Activated T-helper 1 cell treated with anti-CD3 and anti-CD28 coated beads, Interleukin-12 subunit alpha, Interleukin-12 subunit beta, Interleukin-2, Interleukin-4 antibody, amounts not matched to agents 30 ng/mL and 10 ng/mL and 1 ng/mL, durations not matched to agents 14 hours and 24 hours and 36 hours (primary cell): ENCODE results near the gene PRR5L. TPM values are rescaled to one million over a fixed set of nuclear protein-coding genes. Genes with fewer than 3 reads are reported as not detected.

ENCODE experiments used
- DNase-seq: peaks from one replicate; pipeline ENCODE4 v3.0.0; 2021; ENCODE audit warnings: low spot score
- H3K27ac Mint-ChIP-seq: one replicate; pipeline ENCODE4 v1.8.0; 2021; ENCODE audit warnings: mild to moderate bottlenecking, mixed read lengths
- H3K27me3 Mint-ChIP-seq: one replicate; pipeline ENCODE4 v1.8.0; 2022; ENCODE audit warnings: mild to moderate bottlenecking, moderate library complexity, mixed read lengths; ENCODE audit not compliant: insufficient read depth
- H3K36me3 Mint-ChIP-seq: one replicate; pipeline ENCODE4 v1.8.0; 2021; ENCODE audit warnings: low read depth, mixed read lengths
- H3K4me1 Mint-ChIP-seq: one replicate; pipeline ENCODE4 v1.8.0; 2021; ENCODE audit warnings: low read depth, mixed read lengths
- H3K4me3 Mint-ChIP-seq: one replicate; pipeline ENCODE4 v1.8.0; 2021; ENCODE audit warnings: mild to moderate bottlenecking, moderate library complexity, mixed read lengths
- H3K9me3 Mint-ChIP-seq: one replicate; pipeline ENCODE4 v1.8.0; 2021; ENCODE audit warnings: mixed read lengths
- intact Hi-C: fragments of 100-400 bp; cut with micrococcal nuclease; formaldehyde crosslinking; loops from one replicate; pipeline ENCODE4 v1.15.1; 2024
- total RNA-seq: library from RNA; stranded (reverse); gene quantifications from 2 replicates; pipeline ENCODE4 v1.2.3, GENCODE V29; 2022

Gene PRR5L
- total RNA-seq, 1 donor from 2014 or later, result 64.0 TPM

GRCh38 chr11:36342327-36342726 lies 46.2 kb downstream of the PRR5L start:
- intact Hi-C loops, result no loop called here
- peaks cover 43% of the 10 kb centered on the region for H3K27me3 Mint-ChIP-seq
- H3K4me1 Mint-ChIP-seq, result peaks cover 24% of the 10 kb centered on the region
- DNase-seq, result no peak
- no peaks in the 10 kb centered on the region for H3K36me3 Mint-ChIP-seq
- H3K27ac Mint-ChIP-seq, result no peak overlapping the region
- H3K9me3 Mint-ChIP-seq, result no peaks in the 10 kb centered on the region
- no peak overlapping the region for H3K4me3 Mint-ChIP-seq

DNA sequence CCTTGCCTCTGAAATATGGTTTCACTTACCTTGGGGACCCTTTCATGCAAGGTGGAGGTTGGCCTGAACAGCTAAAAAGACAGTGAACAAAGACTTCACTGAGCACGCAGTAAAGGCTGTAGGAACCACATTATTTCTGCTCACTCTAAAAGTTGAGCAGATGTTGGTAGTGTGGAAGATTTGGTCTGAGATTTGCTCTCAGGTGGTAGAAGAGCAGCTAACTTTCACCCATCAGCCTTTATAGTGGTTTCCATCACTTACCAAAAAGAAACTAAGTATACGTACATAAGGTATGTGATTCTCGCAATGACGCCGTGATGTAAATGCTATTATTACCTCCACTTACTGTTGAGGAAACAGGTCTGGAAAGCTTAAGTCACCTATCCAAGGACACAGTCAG lies 47.3 kb downstream of the PRR5L start:
- peaks cover 40% of the 10 kb centered on the region for H3K27me3 Mint-ChIP-seq
- no peak for DNase-seq
- H3K36me3 Mint-ChIP-seq, result no peaks in the 10 kb centered on the region
- H3K9me3 Mint-ChIP-seq, result no peaks in the 10 kb centered on the region
- H3K4me1 Mint-ChIP-seq, result peaks cover 27% of the 10 kb centered on the region
- H3K4me3 Mint-ChIP-seq, result no peak overlapping the region
- intact Hi-C loops, result loop anchor here (1.0 kb wide), 2 partner anchors 10 to 30 kb away; no protein-coding TSS in a partner anchor
- no peak overlapping the region for H3K27ac Mint-ChIP-seq

- Mint-ChIP-seq H3K4me1 (peaks cover 33% of the 10 kb centered on the region), H3K27me3 (peaks cover 36% of the 10 kb centered on the region), H3K36me3 (no peaks in the 10 kb centered on the region), H3K4me3 (no peak overlapping the region), H3K9me3 (no peaks in the 10 kb centered on the region), H3K27ac (no peak overlapping the region)
- DNase-seq, result no peak
- intact Hi-C loops, result no loop called here
These were observed 49.0 kb downstream of the PRR5L start for GRCh38 chr11:36345084-36345511.

- H3K9me3 Mint-ChIP-seq, result no peaks in the 10 kb centered on the region
- peaks cover 33% of the 10 kb centered on the region for H3K4me1 Mint-ChIP-seq
- H3K27me3 Mint-ChIP-seq, result peaks cover 36% of the 10 kb centered on the region
- H3K4me3 Mint-ChIP-seq, result no peak overlapping the region
- no peak for DNase-seq
- no peak overlapping the region for H3K27ac Mint-ChIP-seq
- no peaks in the 10 kb centered on the region for H3K36me3 Mint-ChIP-seq
- intact Hi-C loops, result no loop called here
These were observed 49.5 kb downstream of the PRR5L start for GRCh38 chr11:36345535-36346141.

GRCh38 chr11:36346562-36347383 lies 50.7 kb downstream of the PRR5L start:
- H3K36me3 Mint-ChIP-seq, result no peaks in the 10 kb centered on the region
- H3K9me3 Mint-ChIP-seq, result no peaks in the 10 kb centered on the region
- no peak overlapping the region for H3K27ac Mint-ChIP-seq
- DNase-seq, result no peak
- peaks cover 29% of the 10 kb centered on the region for H3K27me3 Mint-ChIP-seq
- H3K4me3 Mint-ChIP-seq, result no peak overlapping the region
- intact Hi-C loops, result no loop called here
- peaks cover 34% of the 10 kb centered on the region for H3K4me1 Mint-ChIP-seq

GRCh38 chr11:36347384-36347906 lies 51.4 kb downstream of the PRR5L start:
- Mint-ChIP-seq H3K4me3 (no peak overlapping the region), H3K4me1 (peaks cover 40% of the 10 kb centered on the region), H3K9me3 (no peaks in the 10 kb centered on the region)

DNA sequence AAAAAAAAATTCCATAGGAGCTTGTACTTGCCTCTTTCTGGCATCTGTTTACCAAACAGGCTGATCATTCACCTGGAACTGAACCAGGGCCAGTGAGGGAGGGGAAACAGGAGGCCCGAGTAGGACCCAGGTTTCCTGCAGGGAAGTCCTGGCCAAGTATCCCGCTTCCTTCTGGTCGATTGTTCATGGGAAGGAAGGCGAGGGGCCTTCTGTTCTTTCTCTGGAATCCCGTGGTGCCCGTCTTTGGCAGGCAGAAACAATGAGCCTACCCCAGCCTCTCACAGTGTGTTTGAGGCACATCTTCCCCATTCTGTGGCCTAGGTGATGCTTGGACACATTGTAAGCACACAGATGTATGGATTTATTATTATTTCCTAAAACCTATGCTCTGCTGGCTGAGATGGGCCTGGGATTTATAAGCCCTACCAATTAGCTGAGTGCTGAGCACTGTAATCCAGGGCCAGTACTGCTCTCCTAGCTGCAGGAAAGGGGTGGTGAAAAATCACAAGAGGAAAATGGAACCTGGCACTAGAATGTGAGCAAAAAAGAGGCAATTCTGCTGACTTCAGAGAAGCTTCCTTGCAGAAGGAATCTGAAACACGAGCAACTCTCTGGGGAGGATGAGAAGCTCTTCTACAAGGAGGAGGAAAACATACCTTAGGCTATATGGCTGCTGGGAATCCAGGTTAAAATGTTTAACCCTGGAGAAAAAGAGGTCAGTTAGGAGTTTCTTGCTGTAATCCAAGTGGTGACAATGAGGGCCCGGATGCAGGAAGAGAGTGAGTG lies 53.5 kb downstream of the PRR5L start:
- H3K9me3 Mint-ChIP-seq, result no peaks in the 10 kb centered on the region
- intact Hi-C loops, result loop anchor here (5.0 to 10.0 kb wide), 2 partner anchors 208 to 1695 kb away; no protein-coding TSS in a partner anchor
- H3K27ac Mint-ChIP-seq, result peak overlapping the region; percentile 81
- no peaks in the 10 kb centered on the region for H3K36me3 Mint-ChIP-seq
- peaks cover 13% of the 10 kb centered on the region for H3K27me3 Mint-ChIP-seq
- H3K4me3 Mint-ChIP-seq, result no peak overlapping the region
- H3K4me1 Mint-ChIP-seq, result peaks cover 51% of the 10 kb centered on the region
- no peak for DNase-seq

More at GRCh38 chr11:36347384-36347906, 51.4 kb downstream of the PRR5L start:
- Mint-ChIP-seq H3K36me3 (no peaks in the 10 kb centered on the region), H3K27ac (no peak overlapping the region), H3K27me3 (peaks cover 23% of the 10 kb centered on the region)
- intact Hi-C loops, result no loop called here
- no peak for DNase-seq

- peak overlapping the region; percentile 81 for H3K27ac Mint-ChIP-seq
- no peaks in the 10 kb centered on the region for H3K9me3 Mint-ChIP-seq
- H3K36me3 Mint-ChIP-seq, result no peaks in the 10 kb centered on the region
- no peak overlapping the region for H3K4me3 Mint-ChIP-seq
- intact Hi-C loops, result loop anchor here (5.0 to 10.0 kb wide), 2 partner anchors 207 to 1695 kb away; no protein-coding TSS in a partner anchor
- peaks cover 16% of the 10 kb centered on the region for H3K27me3 Mint-ChIP-seq
- peaks cover 56% of the 10 kb centered on the region for H3K4me1 Mint-ChIP-seq
- no peak for DNase-seq
These were observed 54.0 kb downstream of the PRR5L start for GRCh38 chr11:36350137-36350513.

DNA sequence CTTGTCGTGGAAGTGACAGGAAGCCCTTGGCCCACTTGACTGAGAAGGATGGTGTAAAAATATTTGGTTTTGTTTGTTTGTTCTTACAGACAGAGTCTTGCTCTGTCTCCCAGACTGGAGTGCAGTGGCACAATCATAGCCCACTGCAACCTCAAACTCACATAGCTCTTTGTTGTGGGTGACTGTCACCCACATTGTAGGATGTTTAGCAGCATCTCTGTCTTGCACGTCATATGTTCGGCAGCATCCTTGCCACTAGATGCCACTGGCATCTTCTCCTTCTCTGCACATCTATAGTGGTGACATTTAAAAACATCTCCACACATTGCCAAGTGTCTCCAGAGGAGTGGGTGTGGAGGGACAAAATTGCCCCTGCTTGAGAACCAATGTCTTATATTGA lies 56.8 kb downstream of the PRR5L start:
- H3K27ac Mint-ChIP-seq, result peak overlapping the region; percentile 30
- peaks cover 26% of the 10 kb centered on the region for H3K27me3 Mint-ChIP-seq
- peak; percentile 67 for DNase-seq
- H3K9me3 Mint-ChIP-seq, result no peaks in the 10 kb centered on the region
- intact Hi-C loops, result loop anchor here (1.0 to 10.0 kb wide), 8 partner anchors 10 to 1698 kb away; partner anchors contain the start of gene TRAF6
- H3K36me3 Mint-ChIP-seq, result no peaks in the 10 kb centered on the region
- H3K4me3 Mint-ChIP-seq, result peak overlapping the region; percentile 1
- H3K4me1 Mint-ChIP-seq, result peaks cover 70% of the 10 kb centered on the region

DNA sequence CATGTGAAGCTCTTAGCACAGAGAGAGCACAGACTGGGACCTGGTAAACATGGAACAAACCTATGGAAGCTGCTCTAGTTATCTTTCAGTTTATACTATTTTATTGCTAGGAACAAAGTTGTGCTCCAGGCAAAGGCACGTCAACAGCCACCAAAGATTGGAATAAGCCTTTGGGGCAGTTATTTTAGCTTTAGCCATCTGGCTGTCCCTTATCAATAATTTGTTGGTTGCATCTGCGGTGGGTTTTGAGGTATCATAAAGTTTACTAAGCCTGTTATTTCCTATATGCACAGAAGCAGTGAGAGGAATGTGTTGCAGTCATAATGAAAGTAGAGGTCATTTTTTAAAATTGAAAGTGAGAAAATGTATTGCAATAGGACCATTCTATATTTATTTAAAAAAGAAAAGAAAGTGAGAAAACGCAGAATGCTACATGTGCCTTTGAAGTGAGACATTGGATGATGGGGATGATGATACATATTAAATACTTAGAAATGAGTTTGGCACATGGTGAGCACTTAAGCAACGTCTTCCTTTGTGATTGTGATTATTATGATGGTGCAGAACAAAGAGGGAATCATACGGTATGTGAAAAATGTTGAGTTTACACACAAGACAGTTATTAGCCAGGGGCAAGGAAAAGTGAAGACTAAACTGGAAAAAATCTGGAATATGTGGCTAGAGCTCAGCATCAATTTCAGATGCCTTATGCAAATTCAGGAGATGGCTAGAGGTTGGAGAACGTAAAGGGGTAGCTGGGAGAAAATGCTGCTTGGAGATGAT lies 58.3 kb downstream of the PRR5L start:
- Mint-ChIP-seq H3K27me3 (peaks cover 34% of the 10 kb centered on the region), H3K36me3 (no peaks in the 10 kb centered on the region), H3K4me1 (peaks cover 78% of the 10 kb centered on the region), H3K9me3 (no peaks in the 10 kb centered on the region), H3K27ac (peak overlapping the region; percentile 72), H3K4me3 (peak overlapping the region; percentile 11)
- intact Hi-C loops, result loop anchor here (1.0 to 10.0 kb wide), 9 partner anchors 23 to 1700 kb away; partner anchors contain the start of gene COMMD9
- DNase-seq, result no peak

DNA sequence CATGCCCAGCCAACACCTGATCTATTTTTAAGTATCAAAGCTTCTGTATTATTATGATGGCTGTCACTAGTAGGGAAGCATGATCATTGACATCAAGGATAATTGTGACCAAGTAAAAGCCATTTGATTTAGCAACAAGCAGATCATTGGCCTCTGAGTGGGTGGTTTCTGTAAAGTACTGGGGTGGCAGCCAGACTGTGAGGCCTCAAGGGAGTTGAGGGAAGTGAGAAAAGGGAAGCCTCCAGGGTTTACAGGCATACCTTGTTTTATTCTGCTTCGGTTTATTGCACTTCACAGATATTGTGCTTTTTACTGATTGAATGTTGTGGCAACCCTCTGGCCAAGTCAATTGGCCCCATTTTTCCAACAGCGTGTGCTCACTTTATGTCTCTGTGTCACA lies 60.1 kb downstream of the PRR5L start:
- intact Hi-C loops, result loop anchor here (10.0 kb wide), 1 partner anchor 1701 kb away; no protein-coding TSS in a partner anchor

GRCh38 chr11:36357831-36358230 lies 61.7 kb downstream of the PRR5L start:
- Mint-ChIP-seq H3K27me3 (peaks cover 31% of the 10 kb centered on the region), H3K36me3 (no peaks in the 10 kb centered on the region), H3K4me3 (no peak overlapping the region), H3K27ac (no peak overlapping the region), H3K9me3 (no peaks in the 10 kb centered on the region), H3K4me1 (peaks cover 81% of the 10 kb centered on the region)
- no peak for DNase-seq
- intact Hi-C loops, result loop anchor here (10.0 kb wide), 1 partner anchor 1703 kb away; no protein-coding TSS in a partner anchor

More for the DNA sequence above, 60.1 kb downstream of the PRR5L start:
- Mint-ChIP-seq H3K27me3 (peaks cover 29% of the 10 kb centered on the region), H3K27ac (no peak overlapping the region), H3K4me3 (no peak overlapping the region), H3K36me3 (no peaks in the 10 kb centered on the region), H3K9me3 (no peaks in the 10 kb centered on the region), H3K4me1 (peaks cover 79% of the 10 kb centered on the region)
- DNase-seq, result no peak
